Endothelial cell of umbilical vein (primary cell): ENCODE measurements around the gene IGF2BP1. TPM values are rescaled to one million over a fixed set of nuclear protein-coding genes. Genes with fewer than 3 reads are reported as not detected.
"Not testable (repeated sequence)": the region's sequence is repeated elsewhere in the genome, so short reads cannot be mapped to it uniquely, and the experiment has no call there.

Experiments
- BruUV-seq: library from RNA; stranded (reverse); fragments of 400-500 nt; replicated peaks from 2 replicates; lab custom pipeline; 2021; lab: Mats Ljungman, UMichigan
- CTCF ChIA-PET: fragments of 300-600, 350-600 bp; sonication (Branson Sonifier 250); formaldehyde crosslinking; loops from one replicate; lab custom pipeline; 2021; ENCODE audit warnings: antibody characterized with exemption, inconsistent platforms; lab: Charles Lee
- POLR2A ChIA-PET: fragments of 300-600, 350-600 bp; sonication (Branson Sonifier 250); formaldehyde crosslinking; loops from one replicate; lab custom pipeline; 2021; ENCODE audit warnings: antibody characterized with exemption, inconsistent platforms; lab: Charles Lee
- DNase-seq: peaks from one replicate; pipeline ENCODE4 v3.0.0-alpha.2; 2011; ENCODE audit warnings: low read depth, low spot score
- FAIRE-seq: peaks from 2 replicates; lab custom pipeline; 2011; peaks lifted over from hg19 to GRCh38; lab: Jason Lieb, UNC
- H2AFZ ChIP-seq: 2 replicates; pipeline ENCODE4 v1.6.0; 2012; ENCODE audit warnings: low read depth, low read length, control low read depth, inconsistent platforms
- H3K27ac ChIP-seq: 2 replicates; pipeline ENCODE4 v1.5.1; 2011; ENCODE audit warnings: low read depth, mild to moderate bottlenecking, control low read depth, low read length, moderate library complexity; ENCODE audit not compliant: insufficient read depth
- H3K27me3 ChIP-seq, 2 experiments: 2 replicates each; pipeline versions ENCODE4 v1.6.0 to v1.6.1; 2011; ENCODE audit warnings: low read length in 2 of 2, mixed read lengths in 1 of 2; ENCODE audit not compliant: control insufficient read depth in 2 of 2, insufficient read depth in 2 of 2
- H3K36me3 ChIP-seq, 2 experiments: 2 replicates in 1 of 2; 3 replicates in 1 of 2; pipeline ENCODE4 v1.5.1; 2011; ENCODE audit warnings: low read length in 2 of 2, mild to moderate bottlenecking in 1 of 2, moderate library complexity in 1 of 2; ENCODE audit not compliant: control insufficient read depth in 2 of 2, insufficient read depth in 2 of 2; ENCODE audit errors: extremely low read depth in 1 of 2
- H3K4me1 ChIP-seq: 3 replicates; pipeline ENCODE4 v1.5.1; 2011; ENCODE audit warnings: mild to moderate bottlenecking, low read length; ENCODE audit not compliant: control insufficient read depth, insufficient read depth; ENCODE audit errors: extremely low read depth
- H3K4me2 ChIP-seq: 2 replicates; pipeline ENCODE4 v1.6.1; 2011; ENCODE audit warnings: low read length, control low read depth, mixed read lengths; ENCODE audit not compliant: insufficient read depth
- H3K4me3 ChIP-seq, 3 experiments: fragments of 200-600 bp in 1 of 3; sonication (generic), shearing (Covaris generic) in 1 of 3; replicated peaks in 1 of 3; 2 replicates each; pipeline ENCODE4 v1.5.1; 2011 to 2016; ENCODE audit warnings: control low read depth in 3 of 3, low read length in 3 of 3, mild to moderate bottlenecking in 2 of 3, inconsistent platforms in 1 of 3, low read depth in 1 of 3, moderate library complexity in 1 of 3; ENCODE audit not compliant: insufficient read depth in 1 of 3
- H3K79me2 ChIP-seq: 2 replicates; pipeline ENCODE4 v1.6.0; 2012; ENCODE audit warnings: low read length, inconsistent platforms; ENCODE audit not compliant: control insufficient read depth, insufficient read depth
- H3K9ac ChIP-seq: replicated peaks from 2 replicates; pipeline ENCODE3; 2011; ENCODE audit warnings: low read length, control low read depth; ENCODE audit not compliant: insufficient read depth; ENCODE audit errors: extremely low read depth
- H3K9me1 ChIP-seq: replicated peaks from 3 replicates; pipeline ENCODE4 v1.6.0; 2011; ENCODE audit warnings: mild to moderate bottlenecking, low read length; ENCODE audit not compliant: control insufficient read depth, insufficient read depth; ENCODE audit errors: extremely low read depth
- H3K9me3 ChIP-seq: replicated peaks from 2 replicates; pipeline ENCODE4 v1.5.1; 2012; ENCODE audit warnings: low read length, inconsistent platforms; ENCODE audit not compliant: control insufficient read depth, insufficient read depth
- H4K20me1 ChIP-seq: replicated peaks from 2 replicates; pipeline ENCODE3; 2011; ENCODE audit warnings: mild to moderate bottlenecking, low read length; ENCODE audit not compliant: control insufficient read depth, insufficient read depth; ENCODE audit errors: extremely low read depth
- EZH2 ChIP-seq: IDR thresholded peaks from 2 replicates; pipeline ENCODE4 v1.6.1; 2012; ENCODE audit warnings: borderline replicate concordance, low read depth, mild to moderate bottlenecking, moderate library complexity, low read length, inconsistent platforms; ENCODE audit not compliant: severe bottlenecking
- POLR2A ChIP-seq: IDR thresholded peaks from 2 replicates; pipeline ENCODE4 v1.6.1; 2012; ENCODE audit warnings: low read depth, mild to moderate bottlenecking, control low read depth, low read length
- POLR2AphosphoS5 ChIP-seq: IDR thresholded peaks from 2 replicates; pipeline ENCODE4 v1.6.1; 2012; ENCODE audit warnings: low read depth, mild to moderate bottlenecking, control low read depth, low read length, moderate library complexity; ENCODE audit not compliant: insufficient read depth
- dilution Hi-C: fragments of 300-500 bp; cut with MboI; formaldehyde crosslinking; loops from one replicate; pipeline ENCODE4 v1.15.0; 2019; ENCODE audit warnings: low sequenced_read_pairs; ENCODE audit not compliant: extremely low pct_ligation_motif_present
- intact Hi-C: fragments of 100-400 bp; cut with micrococcal nuclease; formaldehyde crosslinking; loops from one replicate; pipeline ENCODE4 v1.10.0; 2022
- polyA plus RNA-seq, 4 experiments: library from polyadenylated mRNA; depleted of rRNA in 3 of 4; stranded (reverse) in 3 of 4; unstranded in 1 of 4; fragments of >200 nt; gene quantifications; 2 replicates each; pipeline versions ENCODE4 v1.2.1 to v1.2.3, GENCODE V29; 2011 to 2012; ENCODE audit warnings: missing spikeins in 1 of 4
- total RNA-seq: library from RNA; stranded (reverse); gene quantifications from 2 replicates; pipeline ENCODE4 v1.2.3, GENCODE V29; 2021
- TF ChIP-seq, protein P1 (sequence below), 2 donors: IDR thresholded peaks; 1 replicate in 1 of 2; 2 replicates in 1 of 2; pipeline ENCODE4 v1.5.1; 2011; ENCODE audit warnings: low read length in 2 of 2, mild to moderate bottlenecking in 2 of 2, moderate library complexity in 2 of 2, control low read depth in 1 of 2, inconsistent platforms in 1 of 2, low read depth in 1 of 2; ENCODE audit not compliant: insufficient read depth in 1 of 2; ENCODE audit errors: extremely low read depth in 1 of 2
- TF ChIP-seq, protein P2 (sequence below): IDR thresholded peaks from 2 replicates; pipeline ENCODE4 v1.6.1; 2011; ENCODE audit not compliant: insufficient read depth, insufficient read length

The IGF2BP1 gene
- total and polyA plus RNA-seq, 2 donors (not counting 3 experiments of a cell fraction or from before 2014, with no cell fraction given) = 9.5 to 99.5 TPM

DNA sequence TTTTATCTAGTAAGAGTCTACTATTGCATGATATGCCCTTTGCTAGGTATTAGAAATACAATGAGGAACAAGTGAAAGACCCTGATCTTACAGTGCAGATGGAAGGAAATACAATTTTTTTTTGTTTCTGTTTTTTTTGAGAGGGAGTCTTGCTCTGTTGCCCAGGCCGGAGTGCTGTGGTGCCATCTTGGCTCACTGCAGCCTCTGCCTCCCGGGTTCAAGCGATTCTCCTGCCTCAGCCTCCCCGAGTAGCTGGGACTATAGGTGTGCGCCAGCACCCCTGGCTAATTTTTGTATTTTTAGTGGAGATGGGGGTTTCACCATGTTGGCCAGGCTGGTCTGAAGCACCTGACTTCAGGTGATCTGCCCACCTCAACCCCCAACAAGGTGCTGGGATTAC is 11.7 kb downstream of the IGF2BP1 start:
- Histone ChIP-seq H3K79me2 (peaks cover 86% of the 10 kb centered on the region), H3K4me1 (peaks cover 28% of the 10 kb centered on the region)
- H3K36me3 ChIP-seq, H3K27ac ChIP-seq, H3K4me2 ChIP-seq, dilution Hi-C loops, POLR2A ChIA-PET, H4K20me1 ChIP-seq, H3K4me3 ChIP-seq, H3K9me1 ChIP-seq, BruUV-seq, intact Hi-C loops, FAIRE-seq, H3K9ac ChIP-seq, H2AFZ ChIP-seq, H3K27me3 ChIP-seq, DNase-seq, H3K9me3 ChIP-seq: not testable (repeated sequence)
- CTCF ChIA-PET = interaction anchor here (1.3 to 1.6 kb wide), 2 partner anchors 24 to 27 kb away, joined by 3 to 5 read pairs; no protein-coding TSS in a partner anchor

DNA sequence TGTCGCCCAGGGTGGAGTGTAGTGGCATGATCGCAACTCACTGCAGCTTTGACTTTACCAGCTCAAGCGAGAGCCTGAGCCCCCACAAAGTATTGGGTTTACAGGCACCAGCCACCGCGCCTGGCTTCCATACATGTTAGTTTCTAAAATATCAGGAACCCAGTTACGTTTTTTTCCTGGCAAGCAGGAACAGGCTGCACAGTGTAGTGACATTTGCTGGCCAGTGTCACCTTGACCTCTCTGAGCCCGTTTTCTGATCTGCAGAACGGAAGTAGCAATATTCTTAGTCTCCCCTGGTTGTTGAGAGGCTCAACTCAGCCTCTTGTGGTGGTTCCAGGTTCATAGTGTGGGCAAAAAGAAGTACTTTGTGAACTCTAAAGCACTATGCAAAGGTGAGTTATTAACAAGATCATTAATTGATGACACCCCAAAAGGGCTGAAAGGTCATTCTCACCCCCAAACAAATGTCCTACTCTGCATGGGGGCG is 15.6 kb downstream of the IGF2BP1 start:
- ChIA-PET POLR2A (interaction anchor here (0.5 to 0.6 kb wide), 2 partner anchors 14 to 54 kb away, joined by 4 read pairs; no protein-coding TSS in a partner anchor), CTCF (interaction anchor here (0.7 to 10.0 kb wide), 6 partner anchors 10 to 58 kb away, joined by 3 to 156 read pairs (median 8); partner anchors contain the start of gene IGF2BP1)

More for the DNA sequence above, 15.6 kb downstream of the IGF2BP1 start:
- Histone ChIP-seq H3K27me3 (no peaks in the 10 kb centered on the region), H3K9me1 (no peaks in the 10 kb centered on the region), H3K9ac (no peak overlapping the region), H2AFZ (no peak overlapping the region), H3K4me2 (no peak overlapping the region), H3K9me3 (no peaks in the 10 kb centered on the region), H3K36me3 (no peaks in the 10 kb centered on the region), H3K27ac (no peak overlapping the region), H3K79me2 (peaks cover 79% of the 10 kb centered on the region), H4K20me1 (no peaks in the 10 kb centered on the region), H3K4me3 (no peak overlapping the region), H3K4me1 (peaks cover 39% of the 10 kb centered on the region)
- FAIRE-seq = no peak
- no peak for TF ChIP-seq POLR2AphosphoS5
- no peak for TF ChIP-seq POLR2A
- no peak for TF ChIP-seq EZH2
- TF ChIP-seq, protein P1, sequence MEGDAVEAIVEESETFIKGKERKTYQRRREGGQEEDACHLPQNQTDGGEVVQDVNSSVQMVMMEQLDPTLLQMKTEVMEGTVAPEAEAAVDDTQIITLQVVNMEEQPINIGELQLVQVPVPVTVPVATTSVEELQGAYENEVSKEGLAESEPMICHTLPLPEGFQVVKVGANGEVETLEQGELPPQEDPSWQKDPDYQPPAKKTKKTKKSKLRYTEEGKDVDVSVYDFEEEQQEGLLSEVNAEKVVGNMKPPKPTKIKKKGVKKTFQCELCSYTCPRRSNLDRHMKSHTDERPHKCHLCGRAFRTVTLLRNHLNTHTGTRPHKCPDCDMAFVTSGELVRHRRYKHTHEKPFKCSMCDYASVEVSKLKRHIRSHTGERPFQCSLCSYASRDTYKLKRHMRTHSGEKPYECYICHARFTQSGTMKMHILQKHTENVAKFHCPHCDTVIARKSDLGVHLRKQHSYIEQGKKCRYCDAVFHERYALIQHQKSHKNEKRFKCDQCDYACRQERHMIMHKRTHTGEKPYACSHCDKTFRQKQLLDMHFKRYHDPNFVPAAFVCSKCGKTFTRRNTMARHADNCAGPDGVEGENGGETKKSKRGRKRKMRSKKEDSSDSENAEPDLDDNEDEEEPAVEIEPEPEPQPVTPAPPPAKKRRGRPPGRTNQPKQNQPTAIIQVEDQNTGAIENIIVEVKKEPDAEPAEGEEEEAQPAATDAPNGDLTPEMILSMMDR (IDR thresholded peaks at IDR 0.05; ENCODE audit: extremely low read depth in 1 of 2, insufficient read depth in 1 of 2, low read depth in 1 of 2, low read length in 2 of 2) = no peak
- TF ChIP-seq, protein P2, sequence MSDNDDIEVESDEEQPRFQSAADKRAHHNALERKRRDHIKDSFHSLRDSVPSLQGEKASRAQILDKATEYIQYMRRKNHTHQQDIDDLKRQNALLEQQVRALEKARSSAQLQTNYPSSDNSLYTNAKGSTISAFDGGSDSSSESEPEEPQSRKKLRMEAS = no peak
- intact Hi-C loops = loop anchor here (2.0 kb wide), 1 partner anchor 14 kb away; no protein-coding TSS in a partner anchor
- dilution Hi-C loops = no loop called here
- BruUV-seq = no TSS peak
- no peak for DNase-seq
